Measurements from ENCODE around the gene OR2T3.
"Not testable (repeated sequence)": the region's sequence is repeated elsewhere in the genome, so short reads cannot be mapped to it uniquely, and the experiment has no call there.

GRCh38 chr1:248449821-248450465, 23.2 kb upstream of the OR2T3 start:
- not testable (repeated sequence) for TF ChIP-seq CTCF (IDR thresholded peaks at IDR 0.05 in 4 of 5, conservative IDR thresholded peaks at IDR 0.05 in 1 of 5); POLR2A (IDR thresholded peaks at IDR 0.05)
